ENCODE measurements around the gene SUSD3.
"Not testable (repeated sequence)": the region's sequence is repeated elsewhere in the genome, so short reads cannot be mapped to it uniquely, and the experiment has no call there.

The SUSD3 gene

DNA sequence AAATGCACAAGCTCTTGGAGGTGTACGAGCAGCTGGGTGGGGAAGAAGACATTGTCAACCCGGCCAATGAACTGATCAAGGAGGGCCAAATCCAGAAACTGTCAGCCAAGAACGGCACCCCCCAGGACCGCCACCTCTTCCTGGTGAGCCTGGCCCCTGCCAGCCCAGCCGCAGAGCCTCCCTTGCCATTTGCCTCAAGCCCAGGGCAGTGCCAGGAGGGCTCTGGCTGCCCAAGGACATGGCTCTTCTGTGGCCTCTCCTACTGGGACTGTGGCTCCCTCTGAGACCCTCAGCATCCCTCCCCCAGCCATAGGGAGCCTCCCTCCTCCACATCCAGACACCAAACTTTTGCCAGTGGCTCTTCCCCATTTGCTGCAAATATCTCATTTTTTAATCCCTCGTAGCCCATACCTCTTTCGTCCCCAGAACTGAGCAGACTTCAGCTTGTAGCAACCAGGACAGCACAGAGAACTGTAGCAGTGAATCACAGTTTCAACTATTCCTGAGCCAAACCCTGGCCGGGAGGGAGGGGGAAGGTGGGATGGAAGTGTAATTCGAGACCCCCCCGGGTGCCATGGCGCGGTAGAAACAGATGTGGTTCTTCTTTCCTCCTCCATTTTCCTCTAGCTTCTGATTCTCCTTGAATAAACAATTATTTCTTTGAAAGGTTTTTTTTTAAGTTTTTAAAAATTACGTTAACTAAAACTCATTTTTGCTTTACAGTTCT is 44.5 kb upstream of the SUSD3 start:
- DNase-seq (ENCODE audit: low read depth in 1 of 2, low spot score in 1 of 2), result no peak
- H3K27me3 ChIP-seq (ENCODE audit: insufficient read depth, poor library complexity, severe bottlenecking), result no peaks in the 10 kb centered on the region
- H3K4me3 ChIP-seq (replicated peaks; ENCODE audit: insufficient read depth, low read length), result no peak overlapping the region
- no peak overlapping the region for H3K27ac ChIP-seq (replicated peaks)
- TF ChIP-seq, protein P1, sequence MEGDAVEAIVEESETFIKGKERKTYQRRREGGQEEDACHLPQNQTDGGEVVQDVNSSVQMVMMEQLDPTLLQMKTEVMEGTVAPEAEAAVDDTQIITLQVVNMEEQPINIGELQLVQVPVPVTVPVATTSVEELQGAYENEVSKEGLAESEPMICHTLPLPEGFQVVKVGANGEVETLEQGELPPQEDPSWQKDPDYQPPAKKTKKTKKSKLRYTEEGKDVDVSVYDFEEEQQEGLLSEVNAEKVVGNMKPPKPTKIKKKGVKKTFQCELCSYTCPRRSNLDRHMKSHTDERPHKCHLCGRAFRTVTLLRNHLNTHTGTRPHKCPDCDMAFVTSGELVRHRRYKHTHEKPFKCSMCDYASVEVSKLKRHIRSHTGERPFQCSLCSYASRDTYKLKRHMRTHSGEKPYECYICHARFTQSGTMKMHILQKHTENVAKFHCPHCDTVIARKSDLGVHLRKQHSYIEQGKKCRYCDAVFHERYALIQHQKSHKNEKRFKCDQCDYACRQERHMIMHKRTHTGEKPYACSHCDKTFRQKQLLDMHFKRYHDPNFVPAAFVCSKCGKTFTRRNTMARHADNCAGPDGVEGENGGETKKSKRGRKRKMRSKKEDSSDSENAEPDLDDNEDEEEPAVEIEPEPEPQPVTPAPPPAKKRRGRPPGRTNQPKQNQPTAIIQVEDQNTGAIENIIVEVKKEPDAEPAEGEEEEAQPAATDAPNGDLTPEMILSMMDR (IDR thresholded peaks at IDR 0.05; ENCODE audit: insufficient read depth, low read length), result no peak
- no peak for TF ChIP-seq GABPA (IDR thresholded peaks at IDR 0.05; ENCODE audit: low read depth)
- no peak for TF ChIP-seq POLR2AphosphoS5 (IDR thresholded peaks at IDR 0.05; ENCODE audit: low read depth)
- no peak for TF ChIP-seq SPI1 (IDR thresholded peaks at IDR 0.05; ENCODE audit: borderline replicate concordance, low read depth)
- TF ChIP-seq, protein P2, sequence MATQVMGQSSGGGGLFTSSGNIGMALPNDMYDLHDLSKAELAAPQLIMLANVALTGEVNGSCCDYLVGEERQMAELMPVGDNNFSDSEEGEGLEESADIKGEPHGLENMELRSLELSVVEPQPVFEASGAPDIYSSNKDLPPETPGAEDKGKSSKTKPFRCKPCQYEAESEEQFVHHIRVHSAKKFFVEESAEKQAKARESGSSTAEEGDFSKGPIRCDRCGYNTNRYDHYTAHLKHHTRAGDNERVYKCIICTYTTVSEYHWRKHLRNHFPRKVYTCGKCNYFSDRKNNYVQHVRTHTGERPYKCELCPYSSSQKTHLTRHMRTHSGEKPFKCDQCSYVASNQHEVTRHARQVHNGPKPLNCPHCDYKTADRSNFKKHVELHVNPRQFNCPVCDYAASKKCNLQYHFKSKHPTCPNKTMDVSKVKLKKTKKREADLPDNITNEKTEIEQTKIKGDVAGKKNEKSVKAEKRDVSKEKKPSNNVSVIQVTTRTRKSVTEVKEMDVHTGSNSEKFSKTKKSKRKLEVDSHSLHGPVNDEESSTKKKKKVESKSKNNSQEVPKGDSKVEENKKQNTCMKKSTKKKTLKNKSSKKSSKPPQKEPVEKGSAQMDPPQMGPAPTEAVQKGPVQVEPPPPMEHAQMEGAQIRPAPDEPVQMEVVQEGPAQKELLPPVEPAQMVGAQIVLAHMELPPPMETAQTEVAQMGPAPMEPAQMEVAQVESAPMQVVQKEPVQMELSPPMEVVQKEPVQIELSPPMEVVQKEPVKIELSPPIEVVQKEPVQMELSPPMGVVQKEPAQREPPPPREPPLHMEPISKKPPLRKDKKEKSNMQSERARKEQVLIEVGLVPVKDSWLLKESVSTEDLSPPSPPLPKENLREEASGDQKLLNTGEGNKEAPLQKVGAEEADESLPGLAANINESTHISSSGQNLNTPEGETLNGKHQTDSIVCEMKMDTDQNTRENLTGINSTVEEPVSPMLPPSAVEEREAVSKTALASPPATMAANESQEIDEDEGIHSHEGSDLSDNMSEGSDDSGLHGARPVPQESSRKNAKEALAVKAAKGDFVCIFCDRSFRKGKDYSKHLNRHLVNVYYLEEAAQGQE (IDR thresholded peaks at IDR 0.05; ENCODE audit: insufficient replicate concordance, low read depth), result no peak

GRCh38 chr9:93015190-93015589 is 43.3 kb upstream of the SUSD3 start:
- H3K4me3 ChIP-seq (replicated peaks; ENCODE audit: insufficient read depth, low read length); H3K27ac ChIP-seq (replicated peaks); H3K27me3 ChIP-seq (ENCODE audit: insufficient read depth, poor library complexity, severe bottlenecking); DNase-seq (ENCODE audit: low read depth in 1 of 2, low spot score in 1 of 2): not testable (repeated sequence)

DNA sequence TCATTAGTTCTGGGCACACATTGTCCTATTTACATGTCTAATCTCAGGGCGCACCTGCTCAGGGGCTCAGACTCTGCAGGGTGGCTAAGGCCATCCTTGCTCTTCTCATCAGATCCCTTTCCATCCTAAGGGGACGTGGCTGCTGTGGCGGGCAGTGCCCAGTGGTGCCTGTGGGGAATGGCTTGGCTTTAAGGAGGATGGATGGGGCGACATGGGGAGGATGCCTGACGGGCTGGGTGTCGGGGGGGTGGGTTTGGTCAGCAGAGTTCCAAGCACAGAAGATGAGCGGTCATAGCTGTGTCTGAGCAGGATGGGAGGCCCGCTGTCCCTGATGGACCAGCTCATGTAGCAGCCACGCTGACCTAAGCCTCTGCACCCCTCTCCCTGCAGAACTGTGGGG is 40.9 kb upstream of the SUSD3 start:
- Histone ChIP-seq H3K27ac (replicated peaks) (no peak overlapping the region), H3K27me3 (ENCODE audit: insufficient read depth, poor library complexity, severe bottlenecking) (no peaks in the 10 kb centered on the region), H3K4me3 (replicated peaks; ENCODE audit: insufficient read depth, low read length) (no peak overlapping the region)
- no peak for DNase-seq (ENCODE audit: low read depth in 1 of 2, low spot score in 1 of 2)
- TF ChIP-seq, protein P2 (IDR thresholded peaks at IDR 0.05; ENCODE audit: insufficient replicate concordance, low read depth), result no peak
- TF ChIP-seq POLR2AphosphoS5 (IDR thresholded peaks at IDR 0.05; ENCODE audit: low read depth) (no peak), SPI1 (IDR thresholded peaks at IDR 0.05; ENCODE audit: borderline replicate concordance, low read depth) (no peak), GABPA (IDR thresholded peaks at IDR 0.05; ENCODE audit: low read depth) (no peak)
- TF ChIP-seq, protein P1 (IDR thresholded peaks at IDR 0.05; ENCODE audit: insufficient read depth, low read length), result no peak

GRCh38 chr9:93020151-93020550 is 38.4 kb upstream of the SUSD3 start:
- no peak for DNase-seq (ENCODE audit: low read depth in 1 of 2, low spot score in 1 of 2)
- Histone ChIP-seq H3K27me3 (ENCODE audit: insufficient read depth, poor library complexity, severe bottlenecking) (no peaks in the 10 kb centered on the region), H3K27ac (replicated peaks) (no peak overlapping the region), H3K4me3 (replicated peaks; ENCODE audit: insufficient read depth, low read length) (no peak overlapping the region)
- no peak for TF ChIP-seq POLR2AphosphoS5 (IDR thresholded peaks at IDR 0.05; ENCODE audit: low read depth)
- TF ChIP-seq, protein P2 (IDR thresholded peaks at IDR 0.05; ENCODE audit: insufficient replicate concordance, low read depth), result no peak

All from HL-60 (cell line).